Measurements from ENCODE around the gene CTU1. TPM values are rescaled to one million over a fixed set of nuclear protein-coding genes. Genes with fewer than 3 reads are reported as not detected.
A peak's percentile ranks its signal among the peaks of the same experiment; 100 is the strongest.

The CTU1 gene
- total RNA-seq, 2 donors from 2014 or later = 4.9 to 12.5 TPM

GRCh38 chr19:51116736-51117286, 8.6 kb upstream of the CTU1 start:
- H3K27ac ChIP-seq = no peak overlapping the region
- no peak overlapping the region for H3K4me3 ChIP-seq
- no peaks in the 10 kb centered on the region for H3K36me3 ChIP-seq
- no peaks in the 10 kb centered on the region for H3K9me3 ChIP-seq
- H3K4me1 ChIP-seq (ENCODE audit: control insufficient read depth in 1 of 2, low read depth in 2 of 2) = no peaks in the 10 kb centered on the region
- TF ChIP-seq, protein P1, sequence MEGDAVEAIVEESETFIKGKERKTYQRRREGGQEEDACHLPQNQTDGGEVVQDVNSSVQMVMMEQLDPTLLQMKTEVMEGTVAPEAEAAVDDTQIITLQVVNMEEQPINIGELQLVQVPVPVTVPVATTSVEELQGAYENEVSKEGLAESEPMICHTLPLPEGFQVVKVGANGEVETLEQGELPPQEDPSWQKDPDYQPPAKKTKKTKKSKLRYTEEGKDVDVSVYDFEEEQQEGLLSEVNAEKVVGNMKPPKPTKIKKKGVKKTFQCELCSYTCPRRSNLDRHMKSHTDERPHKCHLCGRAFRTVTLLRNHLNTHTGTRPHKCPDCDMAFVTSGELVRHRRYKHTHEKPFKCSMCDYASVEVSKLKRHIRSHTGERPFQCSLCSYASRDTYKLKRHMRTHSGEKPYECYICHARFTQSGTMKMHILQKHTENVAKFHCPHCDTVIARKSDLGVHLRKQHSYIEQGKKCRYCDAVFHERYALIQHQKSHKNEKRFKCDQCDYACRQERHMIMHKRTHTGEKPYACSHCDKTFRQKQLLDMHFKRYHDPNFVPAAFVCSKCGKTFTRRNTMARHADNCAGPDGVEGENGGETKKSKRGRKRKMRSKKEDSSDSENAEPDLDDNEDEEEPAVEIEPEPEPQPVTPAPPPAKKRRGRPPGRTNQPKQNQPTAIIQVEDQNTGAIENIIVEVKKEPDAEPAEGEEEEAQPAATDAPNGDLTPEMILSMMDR (IDR thresholded peaks at IDR 0.05) = no peak
- no peaks in the 10 kb centered on the region for H3K27me3 ChIP-seq (replicated peaks; ENCODE audit: insufficient read depth)
- ATAC-seq (ENCODE audit: insufficient number of reproducible peaks, low FRiP score, low read depth) = no peak
- DNase-seq (ENCODE audit: low spot score) = no peak

DNA sequence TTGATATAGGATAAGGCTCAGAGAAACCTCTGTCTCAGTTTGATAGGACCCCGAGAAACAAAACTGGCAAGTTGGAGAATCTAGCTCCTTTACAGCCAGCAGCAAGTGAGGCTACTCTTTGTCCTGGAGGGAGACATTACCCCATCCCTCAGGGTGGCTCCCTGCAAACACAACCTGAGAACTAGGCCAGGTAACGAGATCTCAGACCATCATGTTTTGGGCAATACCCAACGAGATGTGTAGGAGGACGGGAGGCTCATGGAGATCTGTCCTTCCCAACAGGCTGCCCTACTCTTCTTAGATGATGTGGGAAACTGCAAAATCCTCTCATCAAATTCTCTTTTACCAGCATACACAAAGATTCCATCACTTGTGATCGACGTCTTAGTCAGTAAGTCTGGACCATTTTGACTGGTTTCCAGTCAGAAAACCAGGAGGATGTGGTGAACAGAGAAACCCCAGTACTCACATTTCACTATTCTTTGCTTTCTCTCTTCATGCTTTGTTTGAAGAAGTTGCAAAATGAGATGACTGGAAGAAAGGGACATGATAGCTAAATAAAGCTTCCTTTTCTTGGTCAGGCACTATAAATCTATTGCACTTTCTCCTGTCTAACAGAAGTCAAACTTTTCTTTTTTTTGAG, 6.0 kb upstream of the CTU1 start:
- Histone ChIP-seq H3K27me3 (replicated peaks; ENCODE audit: insufficient read depth) (no peaks in the 10 kb centered on the region), H3K9me3 (no peaks in the 10 kb centered on the region)
- ATAC-seq (ENCODE audit: insufficient number of reproducible peaks, low FRiP score, low read depth) = no peak

GRCh38 chr19:51111606-51112005, 3.4 kb upstream of the CTU1 start:
- no peak overlapping the region for H3K27ac ChIP-seq
- H3K27me3 ChIP-seq (replicated peaks; ENCODE audit: insufficient read depth) = no peaks in the 10 kb centered on the region
- TF ChIP-seq, protein P1 (IDR thresholded peaks at IDR 0.05) = no peak
- H3K36me3 ChIP-seq = no peaks in the 10 kb centered on the region
- DNase-seq (ENCODE audit: low spot score) = no peak
- H3K4me1 ChIP-seq (ENCODE audit: control insufficient read depth in 1 of 2, low read depth in 2 of 2) = peaks cover 11 to 19% of the 10 kb centered on the region in 2 donors
- no peak overlapping the region for H3K4me3 ChIP-seq
- no peaks in the 10 kb centered on the region for H3K9me3 ChIP-seq
- ATAC-seq (ENCODE audit: insufficient number of reproducible peaks, low FRiP score, low read depth) = no peak

More for the DNA sequence above, 6.0 kb upstream of the CTU1 start:
- H3K27ac ChIP-seq = no peak overlapping the region
- DNase-seq (ENCODE audit: low spot score) = no peak
- no peaks in the 10 kb centered on the region for H3K36me3 ChIP-seq
- H3K4me3 ChIP-seq = no peak overlapping the region
- TF ChIP-seq, protein P1 (IDR thresholded peaks at IDR 0.05) = no peak
- no peaks in the 10 kb centered on the region for H3K4me1 ChIP-seq (ENCODE audit: control insufficient read depth in 1 of 2, low read depth in 2 of 2)

GRCh38 chr19:51110666-51110971, 2.4 kb upstream of the CTU1 start:
- H3K36me3 ChIP-seq = no peaks in the 10 kb centered on the region
- TF ChIP-seq, protein P1 (IDR thresholded peaks at IDR 0.05) = no peak
- no peak overlapping the region for H3K27ac ChIP-seq
- peaks cover 11 to 19% of the 10 kb centered on the region in 2 donors for H3K4me1 ChIP-seq (ENCODE audit: control insufficient read depth in 1 of 2, low read depth in 2 of 2)
- ATAC-seq (ENCODE audit: insufficient number of reproducible peaks, low FRiP score, low read depth) (no peak), DNase-seq (ENCODE audit: low spot score) (no peak)
- H3K9me3 ChIP-seq = no peaks in the 10 kb centered on the region
- H3K4me3 ChIP-seq = no peak overlapping the region
- no peaks in the 10 kb centered on the region for H3K27me3 ChIP-seq (replicated peaks; ENCODE audit: insufficient read depth)

DNA sequence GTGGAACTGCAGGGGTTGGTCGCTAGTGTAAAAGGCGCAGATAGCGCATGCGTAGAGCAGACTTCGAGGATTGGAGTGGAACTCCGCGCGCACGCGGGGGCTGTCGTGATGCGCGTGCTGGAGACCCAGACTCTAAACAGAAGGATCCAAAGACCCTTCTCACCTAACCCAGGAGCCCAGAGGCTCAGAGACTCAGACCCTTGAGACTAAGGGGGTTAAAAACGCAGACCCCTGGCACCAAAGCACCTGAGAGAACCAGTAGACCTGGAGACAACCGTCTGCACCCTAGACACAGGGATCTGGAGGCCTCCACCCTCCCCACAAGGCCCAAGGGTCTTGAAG, 567 bp upstream of the CTU1 start:
- no peaks in the 10 kb centered on the region for H3K9me3 ChIP-seq
- DNase-seq (ENCODE audit: low spot score) = no peak
- peak overlapping the region; percentile 34 to 61 for H3K27ac ChIP-seq
- TF ChIP-seq, protein P1 (IDR thresholded peaks at IDR 0.05) = no peak
- ATAC-seq (ENCODE audit: insufficient number of reproducible peaks, low FRiP score, low read depth) = peak; percentile 39
- peak overlapping the region; percentile 87 for H3K4me3 ChIP-seq
- no peaks in the 10 kb centered on the region for H3K27me3 ChIP-seq (replicated peaks; ENCODE audit: insufficient read depth)
- H3K4me1 ChIP-seq (ENCODE audit: control insufficient read depth in 1 of 2, low read depth in 2 of 2) = peaks cover 11 to 19% of the 10 kb centered on the region in 2 donors
- peaks cover 2% of the 10 kb centered on the region for H3K36me3 ChIP-seq
